Measurements from ENCODE around the gene TMEM89. TPM values are rescaled to one million over a fixed set of nuclear protein-coding genes. Genes with fewer than 3 reads are reported as not detected.

TMEM89 gene
- total RNA-seq, 1 experiment from 2014 or later, result 0.74 TPM

- WGBS (ENCODE audit: extremely low coverage, insufficient read length, low lambda C conversion rate), result no CpG with 5 or more reads among the region's 9 CpGs
- Histone ChIP-seq H3T11ph (ENCODE audit: low read length) (no peak overlapping the region), H2AFZ (ENCODE audit: low read length) (no peak overlapping the region), H3K23me2 (ENCODE audit: insufficient read length, low read depth, low read length, poor library complexity, severe bottlenecking) (no peaks in the 10 kb centered on the region), H4K5ac (ENCODE audit: insufficient read length, low read depth, low read length) (no peak overlapping the region), H3K27ac (ENCODE audit: insufficient read length, low read depth, low read length) (no peak overlapping the region), H3K14ac (ENCODE audit: insufficient read depth, low read length) (no peak overlapping the region), H3K79me2 (ENCODE audit: insufficient read depth, low read length) (no peaks in the 10 kb centered on the region), H3K27me3 (ENCODE audit: insufficient read depth, low read length) (no peaks in the 10 kb centered on the region), H3K9ac (ENCODE audit: extremely low read depth, insufficient read length, low read length) (no peak overlapping the region), H3K79me1 (ENCODE audit: insufficient read depth, low read depth, low read length, poor library complexity, severe bottlenecking) (no peaks in the 10 kb centered on the region), H4K8ac (replicated peaks; ENCODE audit: insufficient read length, low read depth, low read length) (no peak overlapping the region), H2BK120ac (ENCODE audit: low read depth, low read length, poor library complexity, severe bottlenecking) (no peak overlapping the region), H4K91ac (ENCODE audit: insufficient read length, low read depth, low read length) (no peak overlapping the region), H3K4me2 (ENCODE audit: insufficient read depth, insufficient read length, low read length) (no peak overlapping the region), H2BK20ac (ENCODE audit: low read depth, low read length, poor library complexity, severe bottlenecking) (no peak overlapping the region), H3K4ac (ENCODE audit: low read depth, low read length) (no peak overlapping the region), H3K9me3 (ENCODE audit: control insufficient read depth, low read depth, low read length) (no peaks in the 10 kb centered on the region), H3K56ac (ENCODE audit: insufficient read length, low read depth, low read length) (no peak overlapping the region), H2AK5ac (ENCODE audit: insufficient read length, low read length) (no peak overlapping the region), H3K4me1 (ENCODE audit: insufficient read depth, low read length) (no peaks in the 10 kb centered on the region), H3K18ac (ENCODE audit: insufficient read length, low read depth, low read length) (no peak overlapping the region), H2BK12ac (ENCODE audit: insufficient read length, low read depth, low read length) (no peak overlapping the region), H3K23ac (ENCODE audit: insufficient read length, low read depth, low read length) (no peak overlapping the region), H4K20me1 (ENCODE audit: control insufficient read depth, insufficient read depth, insufficient read length) (no peaks in the 10 kb centered on the region), H2BK15ac (ENCODE audit: low read depth, low read length) (no peak overlapping the region), H2BK5ac (ENCODE audit: insufficient read length, low read length) (no peak overlapping the region)
- Mint-ChIP-seq H3K4me1 (peaks cover 5 to 9% of the 10 kb centered on the region in 2 experiments; a peak in 2 of 4 replicates), H3K27ac (no peak overlapping the region), H3K36me3 (ENCODE audit: insufficient read depth in 1 of 3, low read depth in 3 of 3) (peaks cover 0 to 4% (median 0%) of the 10 kb centered on the region in 3 experiments; a peak in 3 of 7 replicates), H3K9me3 (no peaks in the 10 kb centered on the region), H3K27me3 (ENCODE audit: low read depth) (no peaks in the 10 kb centered on the region), H3K4me3 (no peak overlapping the region)
- no peak for DNase-seq
- TF ChIP-seq, protein P1, sequence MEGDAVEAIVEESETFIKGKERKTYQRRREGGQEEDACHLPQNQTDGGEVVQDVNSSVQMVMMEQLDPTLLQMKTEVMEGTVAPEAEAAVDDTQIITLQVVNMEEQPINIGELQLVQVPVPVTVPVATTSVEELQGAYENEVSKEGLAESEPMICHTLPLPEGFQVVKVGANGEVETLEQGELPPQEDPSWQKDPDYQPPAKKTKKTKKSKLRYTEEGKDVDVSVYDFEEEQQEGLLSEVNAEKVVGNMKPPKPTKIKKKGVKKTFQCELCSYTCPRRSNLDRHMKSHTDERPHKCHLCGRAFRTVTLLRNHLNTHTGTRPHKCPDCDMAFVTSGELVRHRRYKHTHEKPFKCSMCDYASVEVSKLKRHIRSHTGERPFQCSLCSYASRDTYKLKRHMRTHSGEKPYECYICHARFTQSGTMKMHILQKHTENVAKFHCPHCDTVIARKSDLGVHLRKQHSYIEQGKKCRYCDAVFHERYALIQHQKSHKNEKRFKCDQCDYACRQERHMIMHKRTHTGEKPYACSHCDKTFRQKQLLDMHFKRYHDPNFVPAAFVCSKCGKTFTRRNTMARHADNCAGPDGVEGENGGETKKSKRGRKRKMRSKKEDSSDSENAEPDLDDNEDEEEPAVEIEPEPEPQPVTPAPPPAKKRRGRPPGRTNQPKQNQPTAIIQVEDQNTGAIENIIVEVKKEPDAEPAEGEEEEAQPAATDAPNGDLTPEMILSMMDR (conservative IDR thresholded peaks at IDR 0.05), result no peak
Measured at GRCh38 chr3:48584836-48585235, 36.7 kb downstream of the TMEM89 start.

Data from H9 (cell line).